MM.1S (cell line): Measurements from ENCODE around the gene DLEC1.

Source experiments
- EZH2 ChIP-seq: fragments of 300-600 bp; sonication (generic); optimal IDR thresholded peaks from 2 replicates; pipeline ENCODE3; 2017; ENCODE audit warnings: low read depth, mild to moderate bottlenecking, antibody characterized with exemption, low read length, mixed read lengths
- TF ChIP-seq, protein P1 (sequence below): fragments of 300-600 bp; sonication (generic); IDR thresholded peaks from 2 replicates; pipeline ENCODE4 v1.5.1; 2016; ENCODE audit warnings: antibody characterized with exemption, low read length, mixed read lengths

- TF ChIP-seq, protein P1, sequence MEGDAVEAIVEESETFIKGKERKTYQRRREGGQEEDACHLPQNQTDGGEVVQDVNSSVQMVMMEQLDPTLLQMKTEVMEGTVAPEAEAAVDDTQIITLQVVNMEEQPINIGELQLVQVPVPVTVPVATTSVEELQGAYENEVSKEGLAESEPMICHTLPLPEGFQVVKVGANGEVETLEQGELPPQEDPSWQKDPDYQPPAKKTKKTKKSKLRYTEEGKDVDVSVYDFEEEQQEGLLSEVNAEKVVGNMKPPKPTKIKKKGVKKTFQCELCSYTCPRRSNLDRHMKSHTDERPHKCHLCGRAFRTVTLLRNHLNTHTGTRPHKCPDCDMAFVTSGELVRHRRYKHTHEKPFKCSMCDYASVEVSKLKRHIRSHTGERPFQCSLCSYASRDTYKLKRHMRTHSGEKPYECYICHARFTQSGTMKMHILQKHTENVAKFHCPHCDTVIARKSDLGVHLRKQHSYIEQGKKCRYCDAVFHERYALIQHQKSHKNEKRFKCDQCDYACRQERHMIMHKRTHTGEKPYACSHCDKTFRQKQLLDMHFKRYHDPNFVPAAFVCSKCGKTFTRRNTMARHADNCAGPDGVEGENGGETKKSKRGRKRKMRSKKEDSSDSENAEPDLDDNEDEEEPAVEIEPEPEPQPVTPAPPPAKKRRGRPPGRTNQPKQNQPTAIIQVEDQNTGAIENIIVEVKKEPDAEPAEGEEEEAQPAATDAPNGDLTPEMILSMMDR = no peak
- TF ChIP-seq EZH2 = no peak
Observed at GRCh38 chr3:38163841-38164642, 125.0 kb downstream of the DLEC1 start.
